HL-60 (cell line): ENCODE measurements around the gene GPATCH1.
"Not testable (repeated sequence)": the region's sequence is repeated elsewhere in the genome, so short reads cannot be mapped to it uniquely, and the experiment has no call there.

Source experiments
- DNase-seq, 2 experiments: peaks; one replicate each; pipeline ENCODE4 v3.0.0-alpha.2; 2010 to 2020; ENCODE audit warnings: low read depth in 1 of 2, low spot score in 1 of 2
- H3K27ac ChIP-seq: fragments of 250-450 bp; sonication (Bioruptor Pico); replicated peaks from 2 replicates; pipeline ENCODE4 v1.5.1; 2020; ENCODE audit warnings: mild to moderate bottlenecking, moderate library complexity
- H3K27me3 ChIP-seq: fragments of 250-450 bp; sonication (Bioruptor Pico); 2 replicates; pipeline ENCODE4 v1.5.1; 2021; ENCODE audit warnings: mild to moderate bottlenecking, moderate library complexity; ENCODE audit not compliant: insufficient read depth, poor library complexity, severe bottlenecking
- H3K4me3 ChIP-seq: replicated peaks from 2 replicates; pipeline ENCODE4 v1.5.1; 2011; ENCODE audit warnings: mild to moderate bottlenecking, control low read depth, low read length; ENCODE audit not compliant: insufficient read depth
- GABPA ChIP-seq: IDR thresholded peaks from 2 replicates; pipeline ENCODE4 v1.6.1; 2012; ENCODE audit warnings: low read depth
- POLR2AphosphoS5 ChIP-seq: IDR thresholded peaks from 2 replicates; pipeline ENCODE4 v1.6.1; 2012; ENCODE audit warnings: low read depth
- SPI1 ChIP-seq: IDR thresholded peaks from 2 replicates; pipeline ENCODE4 v1.6.1; 2012; ENCODE audit warnings: low read depth, mild to moderate bottlenecking, borderline replicate concordance
- long read RNA-seq: library from polyadenylated mRNA; unstranded; transcript quantifications from one replicate; pipeline ENCODE4 v2.0.0, GENCODE V29; 2020
- TF ChIP-seq, protein P1 (sequence below): IDR thresholded peaks from 2 replicates; pipeline ENCODE4 v1.6.1; 2012; ENCODE audit warnings: low read depth; ENCODE audit not compliant: insufficient replicate concordance
- TF ChIP-seq, protein P2 (sequence below): IDR thresholded peaks from one replicate; pipeline ENCODE4 v1.5.1; 2011; ENCODE audit warnings: low read length, control low read depth, inconsistent platforms; ENCODE audit not compliant: insufficient read depth

Gene GPATCH1, protein sequence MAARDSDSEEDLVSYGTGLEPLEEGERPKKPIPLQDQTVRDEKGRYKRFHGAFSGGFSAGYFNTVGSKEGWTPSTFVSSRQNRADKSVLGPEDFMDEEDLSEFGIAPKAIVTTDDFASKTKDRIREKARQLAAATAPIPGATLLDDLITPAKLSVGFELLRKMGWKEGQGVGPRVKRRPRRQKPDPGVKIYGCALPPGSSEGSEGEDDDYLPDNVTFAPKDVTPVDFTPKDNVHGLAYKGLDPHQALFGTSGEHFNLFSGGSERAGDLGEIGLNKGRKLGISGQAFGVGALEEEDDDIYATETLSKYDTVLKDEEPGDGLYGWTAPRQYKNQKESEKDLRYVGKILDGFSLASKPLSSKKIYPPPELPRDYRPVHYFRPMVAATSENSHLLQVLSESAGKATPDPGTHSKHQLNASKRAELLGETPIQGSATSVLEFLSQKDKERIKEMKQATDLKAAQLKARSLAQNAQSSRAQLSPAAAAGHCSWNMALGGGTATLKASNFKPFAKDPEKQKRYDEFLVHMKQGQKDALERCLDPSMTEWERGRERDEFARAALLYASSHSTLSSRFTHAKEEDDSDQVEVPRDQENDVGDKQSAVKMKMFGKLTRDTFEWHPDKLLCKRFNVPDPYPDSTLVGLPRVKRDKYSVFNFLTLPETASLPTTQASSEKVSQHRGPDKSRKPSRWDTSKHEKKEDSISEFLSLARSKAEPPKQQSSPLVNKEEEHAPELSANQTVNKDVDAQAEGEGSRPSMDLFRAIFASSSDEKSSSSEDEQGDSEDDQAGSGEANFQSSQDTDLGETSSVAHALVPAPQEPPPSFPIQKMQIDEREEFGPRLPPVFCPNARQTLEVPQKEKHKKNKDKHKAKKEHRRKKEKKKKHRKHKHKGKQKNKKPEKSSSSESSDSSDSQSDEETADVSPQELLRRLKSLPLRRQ
- long read RNA-seq, transcript GPATCH1-201 (20 exons, 3,492 nt): major isoform, 30 of 107 reads
- long read RNA-seq, partial matches to known transcripts: 64 of 107 reads
- long read RNA-seq, other reads (novel, unspliced or antisense): 13 of 107 reads

DNA sequence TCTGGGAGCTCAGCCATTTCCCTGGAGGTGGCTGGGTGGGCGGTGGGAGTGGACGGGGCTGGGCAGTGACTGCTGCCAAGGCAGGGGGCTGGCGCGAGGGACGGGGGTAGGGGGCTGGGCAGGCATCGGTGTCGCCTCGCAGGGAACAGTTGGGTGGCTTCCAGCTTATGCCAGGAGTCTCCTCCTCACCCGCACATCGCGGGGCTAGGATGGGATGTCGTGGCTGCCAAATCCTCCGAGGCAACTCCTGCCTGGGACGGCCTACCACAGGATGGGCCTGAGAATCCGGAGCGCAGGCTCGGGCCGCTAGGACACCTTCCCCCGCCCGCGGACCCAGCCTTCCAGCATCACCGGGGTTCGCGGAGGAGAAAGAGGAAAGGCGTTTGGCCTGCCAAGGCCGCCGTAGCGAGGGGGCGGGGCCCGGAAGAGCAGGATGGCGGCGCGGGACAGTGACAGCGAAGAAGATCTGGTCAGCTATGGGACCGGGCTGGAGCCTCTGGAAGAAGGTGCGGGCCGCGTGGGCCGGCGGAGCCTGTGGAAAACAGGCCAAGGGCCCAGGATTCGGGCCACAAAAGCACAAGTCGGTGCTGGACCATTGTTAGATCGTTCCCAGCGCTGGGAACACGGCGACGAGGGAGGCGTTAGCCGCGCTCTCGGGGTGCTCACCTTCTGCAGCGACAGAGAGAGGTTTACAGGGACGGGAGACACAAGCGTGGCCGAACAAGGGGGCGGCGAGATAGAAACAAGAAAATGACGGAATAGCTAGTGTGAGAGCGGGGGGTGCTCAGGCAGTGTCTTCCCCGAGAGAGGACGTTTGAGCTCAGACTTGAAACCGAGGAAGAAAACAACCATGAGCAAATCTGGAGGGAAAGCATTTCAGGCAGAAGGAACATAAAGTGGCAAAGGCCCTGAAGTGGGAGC lies at the start of gene GPATCH1:
Gene GPATCH1, plus strand, starts transcription at position 421 of the 921 bp plus-strand sequence. Its CDS starts 13 bp downstream, at position 434.
- no peaks in the 10 kb centered on the region for H3K27me3 ChIP-seq
- peak; percentile 73 to 85 for DNase-seq
- peak within 1 kb of the TSS; percentile 76 for H3K27ac ChIP-seq
- TF ChIP-seq POLR2AphosphoS5 (peak; percentile 90), SPI1 (peak; percentile 45; the same call in 1 of the 2 replicates), GABPA (no peak)
- TF ChIP-seq, protein P1, sequence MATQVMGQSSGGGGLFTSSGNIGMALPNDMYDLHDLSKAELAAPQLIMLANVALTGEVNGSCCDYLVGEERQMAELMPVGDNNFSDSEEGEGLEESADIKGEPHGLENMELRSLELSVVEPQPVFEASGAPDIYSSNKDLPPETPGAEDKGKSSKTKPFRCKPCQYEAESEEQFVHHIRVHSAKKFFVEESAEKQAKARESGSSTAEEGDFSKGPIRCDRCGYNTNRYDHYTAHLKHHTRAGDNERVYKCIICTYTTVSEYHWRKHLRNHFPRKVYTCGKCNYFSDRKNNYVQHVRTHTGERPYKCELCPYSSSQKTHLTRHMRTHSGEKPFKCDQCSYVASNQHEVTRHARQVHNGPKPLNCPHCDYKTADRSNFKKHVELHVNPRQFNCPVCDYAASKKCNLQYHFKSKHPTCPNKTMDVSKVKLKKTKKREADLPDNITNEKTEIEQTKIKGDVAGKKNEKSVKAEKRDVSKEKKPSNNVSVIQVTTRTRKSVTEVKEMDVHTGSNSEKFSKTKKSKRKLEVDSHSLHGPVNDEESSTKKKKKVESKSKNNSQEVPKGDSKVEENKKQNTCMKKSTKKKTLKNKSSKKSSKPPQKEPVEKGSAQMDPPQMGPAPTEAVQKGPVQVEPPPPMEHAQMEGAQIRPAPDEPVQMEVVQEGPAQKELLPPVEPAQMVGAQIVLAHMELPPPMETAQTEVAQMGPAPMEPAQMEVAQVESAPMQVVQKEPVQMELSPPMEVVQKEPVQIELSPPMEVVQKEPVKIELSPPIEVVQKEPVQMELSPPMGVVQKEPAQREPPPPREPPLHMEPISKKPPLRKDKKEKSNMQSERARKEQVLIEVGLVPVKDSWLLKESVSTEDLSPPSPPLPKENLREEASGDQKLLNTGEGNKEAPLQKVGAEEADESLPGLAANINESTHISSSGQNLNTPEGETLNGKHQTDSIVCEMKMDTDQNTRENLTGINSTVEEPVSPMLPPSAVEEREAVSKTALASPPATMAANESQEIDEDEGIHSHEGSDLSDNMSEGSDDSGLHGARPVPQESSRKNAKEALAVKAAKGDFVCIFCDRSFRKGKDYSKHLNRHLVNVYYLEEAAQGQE: no peak
- TF ChIP-seq, protein P2, sequence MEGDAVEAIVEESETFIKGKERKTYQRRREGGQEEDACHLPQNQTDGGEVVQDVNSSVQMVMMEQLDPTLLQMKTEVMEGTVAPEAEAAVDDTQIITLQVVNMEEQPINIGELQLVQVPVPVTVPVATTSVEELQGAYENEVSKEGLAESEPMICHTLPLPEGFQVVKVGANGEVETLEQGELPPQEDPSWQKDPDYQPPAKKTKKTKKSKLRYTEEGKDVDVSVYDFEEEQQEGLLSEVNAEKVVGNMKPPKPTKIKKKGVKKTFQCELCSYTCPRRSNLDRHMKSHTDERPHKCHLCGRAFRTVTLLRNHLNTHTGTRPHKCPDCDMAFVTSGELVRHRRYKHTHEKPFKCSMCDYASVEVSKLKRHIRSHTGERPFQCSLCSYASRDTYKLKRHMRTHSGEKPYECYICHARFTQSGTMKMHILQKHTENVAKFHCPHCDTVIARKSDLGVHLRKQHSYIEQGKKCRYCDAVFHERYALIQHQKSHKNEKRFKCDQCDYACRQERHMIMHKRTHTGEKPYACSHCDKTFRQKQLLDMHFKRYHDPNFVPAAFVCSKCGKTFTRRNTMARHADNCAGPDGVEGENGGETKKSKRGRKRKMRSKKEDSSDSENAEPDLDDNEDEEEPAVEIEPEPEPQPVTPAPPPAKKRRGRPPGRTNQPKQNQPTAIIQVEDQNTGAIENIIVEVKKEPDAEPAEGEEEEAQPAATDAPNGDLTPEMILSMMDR: no peak
- peak within 1 kb of the TSS; percentile 83 for H3K4me3 ChIP-seq

DNA sequence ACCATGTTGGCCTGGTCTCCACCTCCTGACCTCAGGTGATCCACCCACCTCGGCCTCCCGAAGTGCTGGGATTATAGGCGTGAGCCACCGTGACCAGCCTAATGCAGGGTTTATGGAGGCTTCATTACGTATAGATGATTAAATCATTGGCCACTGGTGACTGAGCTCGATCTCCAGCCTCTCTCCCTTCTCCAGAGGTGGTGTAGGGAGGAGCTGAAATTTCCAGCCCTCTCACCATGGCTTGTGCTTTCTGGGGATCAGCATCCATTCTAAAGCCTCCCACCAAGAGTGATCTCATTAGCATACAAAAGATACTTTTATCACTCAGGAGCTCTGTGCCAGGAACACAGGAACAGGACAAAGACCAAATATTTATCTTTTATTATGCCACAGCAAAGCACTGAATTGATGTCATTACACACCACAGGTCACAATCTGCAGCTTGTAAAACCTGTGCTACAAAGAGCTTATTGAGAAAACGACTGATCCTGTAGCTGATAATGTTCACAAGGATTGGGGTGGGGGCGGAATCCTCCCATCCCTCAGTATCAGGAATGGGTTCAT lies 48.7 kb upstream of the GPATCH1 start:
- Histone ChIP-seq H3K27ac (no peak overlapping the region), H3K4me3 (no peak overlapping the region), H3K27me3 (no peaks in the 10 kb centered on the region)
- no peak for TF ChIP-seq SPI1
- TF ChIP-seq, protein P1: no peak
- TF ChIP-seq GABPA: no peak
- DNase-seq: no peak

DNA sequence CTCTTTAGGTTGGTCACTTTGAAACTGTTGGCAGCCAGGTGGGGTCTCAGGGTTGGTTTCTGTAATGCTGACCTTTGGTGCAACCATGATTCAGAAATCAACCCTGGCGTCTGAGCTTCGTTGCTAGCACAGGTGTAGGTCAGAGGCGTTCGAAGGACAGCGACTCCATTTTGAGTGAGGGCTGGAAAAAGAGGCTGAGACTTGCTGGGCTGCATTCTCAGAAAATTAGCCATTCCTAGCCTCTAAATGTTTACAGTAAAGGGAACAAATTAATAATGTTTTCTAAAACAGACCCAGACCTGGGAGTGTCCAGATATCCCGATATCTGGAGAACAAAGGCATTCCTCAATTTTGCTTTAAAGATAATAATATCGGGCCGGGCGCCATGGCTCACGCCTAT lies 45.5 kb upstream of the GPATCH1 start:
- DNase-seq: no peak
- Histone ChIP-seq H3K27me3 (no peaks in the 10 kb centered on the region), H3K27ac (no peak overlapping the region), H3K4me3 (no peak overlapping the region)
- TF ChIP-seq SPI1: no peak
- TF ChIP-seq, protein P1: no peak
- TF ChIP-seq POLR2AphosphoS5: no peak

DNA sequence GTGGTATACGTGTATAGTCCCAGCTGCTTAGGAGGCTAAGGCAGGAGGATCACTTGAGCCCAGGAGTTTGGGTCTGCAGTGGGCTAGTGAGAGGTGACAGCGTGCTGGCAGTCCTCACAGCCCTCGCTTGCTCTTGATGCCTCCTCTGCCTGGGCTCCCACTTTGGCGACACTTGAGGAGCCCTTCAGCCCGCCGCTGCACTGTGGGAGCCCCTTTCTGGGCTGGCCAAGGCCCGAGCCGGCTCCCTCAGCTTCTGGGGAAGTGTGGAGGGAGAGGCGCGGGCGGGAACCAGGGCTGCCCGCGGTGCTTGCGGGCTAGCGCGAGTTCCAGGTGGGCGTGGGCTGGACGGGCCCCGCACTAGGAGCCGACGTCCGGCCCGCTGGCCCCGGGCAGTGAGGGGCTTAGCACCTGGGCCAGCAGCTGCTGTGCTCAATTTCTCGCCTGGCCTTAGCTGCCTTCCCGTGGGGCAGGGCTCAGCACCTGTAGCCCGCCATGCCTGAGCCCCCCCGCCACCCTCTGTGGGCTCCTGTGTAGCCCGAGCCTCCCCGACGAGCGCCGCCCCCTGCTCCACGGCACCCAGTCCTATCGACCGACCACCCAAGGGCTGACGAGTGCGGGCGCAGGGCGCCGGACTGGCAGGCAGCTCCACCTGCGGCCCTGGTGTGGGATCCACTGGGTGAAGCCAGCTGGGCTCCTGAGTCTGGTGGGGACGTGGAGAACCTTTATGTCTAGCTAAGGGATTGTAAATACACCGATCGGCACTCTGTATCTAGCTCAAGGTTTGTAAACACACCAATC lies 44.4 kb upstream of the GPATCH1 start:
- not testable (repeated sequence) for H3K27ac ChIP-seq, H3K27me3 ChIP-seq, DNase-seq, H3K4me3 ChIP-seq

DNA sequence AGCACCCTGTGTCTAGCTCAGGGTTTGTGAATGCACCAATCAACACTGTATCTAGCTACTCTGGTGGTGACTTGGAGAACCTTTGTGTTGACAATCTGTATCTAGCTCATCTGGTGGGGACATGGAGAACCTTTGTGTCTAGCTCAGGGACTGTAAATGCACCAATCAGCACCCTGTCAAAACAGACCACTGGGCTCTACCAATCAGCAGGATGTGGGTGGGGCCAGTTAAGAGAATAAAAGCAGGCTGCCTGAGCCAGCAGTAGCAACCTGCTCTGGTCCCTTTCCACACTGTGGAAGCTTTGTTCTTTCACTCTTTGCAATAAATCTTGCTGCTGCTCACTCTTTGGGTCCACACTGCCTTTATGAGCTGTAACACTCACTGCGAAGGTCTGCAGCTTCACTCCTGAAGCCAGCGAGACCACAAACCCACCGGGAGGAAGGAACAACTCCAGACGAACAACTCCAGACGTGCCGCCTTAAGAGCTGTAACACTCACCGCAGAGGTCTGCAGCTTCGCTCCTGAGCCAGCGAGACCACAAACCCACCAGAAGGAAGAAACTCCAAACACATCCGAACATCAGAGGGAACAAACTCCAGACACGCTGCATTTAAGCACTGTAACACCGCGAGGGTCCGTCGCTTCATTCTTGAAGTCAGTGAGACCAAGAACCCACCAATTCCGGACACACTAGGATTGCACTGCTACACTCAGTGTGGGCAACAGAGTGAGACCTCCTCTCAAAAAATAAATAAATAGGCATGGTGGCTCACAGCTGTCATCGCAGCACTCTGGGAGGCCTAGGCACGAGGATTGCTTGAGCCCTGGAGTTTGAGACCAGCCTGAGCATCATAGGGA lies 43.6 kb upstream of the GPATCH1 start:
- not testable (repeated sequence) for H3K27me3 ChIP-seq, H3K4me3 ChIP-seq, H3K27ac ChIP-seq
- peak in 1 of 2 experiments; percentile 42 for DNase-seq
